Testis (tissue), 3 donors: ENCODE data around the gene TXNRD1. TPM values are rescaled to one million over a fixed set of nuclear protein-coding genes. Genes with fewer than 3 reads are reported as not detected.

ENCODE experiments used
- DNase-seq: peaks from one replicate; pipeline ENCODE4 v3.0.0-alpha.2; 2019
- H3K27ac ChIP-seq, 2 donors: fragments of 200-600 bp; sonication (generic); one replicate each; pipeline ENCODE4 v1.5.1; 2019
- H3K27me3 ChIP-seq: fragments of 200-600 bp; sonication (generic); one replicate; pipeline ENCODE4 v1.5.1; 2019
- H3K36me3 ChIP-seq: fragments of 200-600 bp; sonication (generic); one replicate; pipeline ENCODE4 v1.5.1; 2017; ENCODE audit warnings: low read depth; ENCODE audit errors: missing control alignments
- H3K4me1 ChIP-seq: fragments of 200-600 bp; sonication (generic); one replicate; pipeline ENCODE4 v1.5.1; 2019
- H3K4me3 ChIP-seq, 2 donors: fragments of 200-600 bp; sonication (generic); one replicate each; pipeline ENCODE4 v1.5.1; 2017 to 2019
- H3K9me3 ChIP-seq: fragments of 200-600 bp; sonication (generic); one replicate; pipeline ENCODE4 v1.5.1; 2017
- CTCF ChIP-seq, 3 experiments: fragments of 450-650 bp in 2 of 3; fragments of 200-600 bp in 1 of 3; sonication (generic) in 1 of 3; IDR thresholded peaks; one replicate each; pipeline ENCODE4 v1.5.1; 2016 to 2019; ENCODE audit warnings: antibody characterized with exemption in 3 of 3, mild to moderate bottlenecking in 2 of 3, moderate library complexity in 1 of 3
- POLR2A ChIP-seq: fragments of 450-650 bp; IDR thresholded peaks from one replicate; pipeline ENCODE4 v1.6.1; 2017; ENCODE audit warnings: antibody characterized with exemption, mild to moderate bottlenecking, moderate library complexity
- WGBS, 2 donors: methylation state at CpG; one replicate each; pipeline ENCODE4 v1.1.5; 2018; 5-methylcytosine and 5-hydroxymethylcytosine counted together
- intact Hi-C: fragments of 100-400 bp; cut with DNase I; formaldehyde crosslinking; loops from one replicate; pipeline ENCODE4 v1.15.1; 2023; ENCODE audit warnings: low total_unique reads
- polyA plus RNA-seq: library from polyadenylated mRNA; stranded (reverse); fragments of 350-450 nt; fragmentation: Illumina TruSeq; extraction: RNeasy Lipid Tissue Mini Kit (QIAGEN cat#74804); gene quantifications from one replicate; pipeline ENCODE4 v1.2.3, GENCODE V29; 2014; ENCODE audit warnings: low read depth, low replicate concordance; ENCODE audit not compliant: insufficient read depth
- total RNA-seq, 2 donors: library from RNA; depleted of rRNA; stranded (reverse); fragments of >200 nt; gene quantifications; one replicate each; pipeline ENCODE4 v1.2.3, GENCODE V29; 2016

The TXNRD1 gene
- total and polyA plus RNA-seq, 3 donors from 2014 or later = 67.8 to 110 (median 96.2) TPM

GRCh38 chr12:104314242-104314614 is 98.6 kb downstream of the TXNRD1 start:
- Histone ChIP-seq H3K27me3 (no peaks in the 10 kb centered on the region), H3K36me3 (no peaks in the 10 kb centered on the region), H3K27ac (no peak overlapping the region), H3K4me3 (no peak overlapping the region), H3K9me3 (no peaks in the 10 kb centered on the region), H3K4me1 (no peaks in the 10 kb centered on the region)
- WGBS, 2 donors = 95 to 100% methylated on average over 1 of the region's 1 CpG
- DNase-seq = no peak
- no peak for TF ChIP-seq POLR2A
- TF ChIP-seq CTCF (IDR thresholded peaks at IDR 0.05) = no peak
- intact Hi-C loops = no loop called here

- no peak for DNase-seq
- H3K9me3 ChIP-seq = no peaks in the 10 kb centered on the region
- TF ChIP-seq POLR2A (no peak), CTCF (IDR thresholded peaks at IDR 0.05) (no peak)
- H3K36me3 ChIP-seq = no peaks in the 10 kb centered on the region
- no peaks in the 10 kb centered on the region for H3K4me1 ChIP-seq
- 80 to 85% methylated on average over 10 of the region's 10 CpGs for WGBS, 2 donors
- no peak overlapping the region for H3K27ac ChIP-seq
- no peak overlapping the region for H3K4me3 ChIP-seq
- intact Hi-C loops = no loop called here
- no peaks in the 10 kb centered on the region for H3K27me3 ChIP-seq
Observed at GRCh38 chr12:104315326-104316224, 100.0 kb downstream of the TXNRD1 start.

- Histone ChIP-seq H3K27ac (no peak overlapping the region), H3K4me3 (no peak overlapping the region), H3K9me3 (no peaks in the 10 kb centered on the region), H3K27me3 (no peaks in the 10 kb centered on the region), H3K36me3 (no peaks in the 10 kb centered on the region), H3K4me1 (no peaks in the 10 kb centered on the region)
- TF ChIP-seq POLR2A = no peak
- no peak for TF ChIP-seq CTCF (IDR thresholded peaks at IDR 0.05)
- intact Hi-C loops = no loop called here
- DNase-seq = no peak
Observed at GRCh38 chr12:104316936-104317335, 101.4 kb downstream of the TXNRD1 start.

GRCh38 chr12:104317538-104318210 is 102.1 kb downstream of the TXNRD1 start:
- no peaks in the 10 kb centered on the region for H3K27me3 ChIP-seq
- no peak overlapping the region for H3K27ac ChIP-seq
- no peaks in the 10 kb centered on the region for H3K4me1 ChIP-seq
- 90 to 94% methylated on average over 5 to 7 of the region's 7 CpGs for WGBS, 2 donors
- no peak overlapping the region for H3K4me3 ChIP-seq
- intact Hi-C loops = no loop called here
- H3K9me3 ChIP-seq = no peaks in the 10 kb centered on the region
- TF ChIP-seq POLR2A = no peak
- no peak for TF ChIP-seq CTCF (IDR thresholded peaks at IDR 0.05)
- H3K36me3 ChIP-seq = no peaks in the 10 kb centered on the region
- no peak for DNase-seq
